GM20000 (cell line): ENCODE results near the gene RAB13.

ENCODE experiments used
- DNase-seq: peaks from one replicate; pipeline ENCODE4 v3.0.0; 2012; ENCODE audit warnings: low spot score
- TF ChIP-seq, protein P1 (sequence below): IDR thresholded peaks from 2 replicates; pipeline ENCODE4 v1.5.1; 2012; ENCODE audit warnings: mild to moderate bottlenecking, control low read depth; ENCODE audit errors: extremely low read depth, missing control alignments

Gene RAB13

DNA sequence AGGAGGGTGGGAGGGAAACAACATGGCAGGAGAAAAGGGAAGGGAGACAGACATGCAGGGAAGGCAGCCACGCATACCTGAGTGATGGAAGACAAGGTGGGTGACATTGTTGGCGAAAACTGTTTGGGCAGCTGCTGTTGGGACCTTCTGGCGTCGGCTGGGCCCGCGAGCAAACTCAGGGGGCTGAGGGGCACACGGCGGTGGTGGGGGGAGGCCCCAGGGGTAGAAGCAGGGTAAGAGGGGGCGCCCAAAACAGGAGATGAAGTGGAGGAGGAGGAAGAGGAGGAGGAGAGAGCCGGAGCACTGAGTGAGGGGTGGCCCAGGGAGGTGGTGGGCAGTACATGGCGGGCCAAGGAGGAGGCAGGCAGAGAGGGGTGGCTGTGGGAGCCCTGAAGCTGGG lies 35.0 kb downstream of the RAB13 start:
- DNase-seq = no peak
- TF ChIP-seq, protein P1, sequence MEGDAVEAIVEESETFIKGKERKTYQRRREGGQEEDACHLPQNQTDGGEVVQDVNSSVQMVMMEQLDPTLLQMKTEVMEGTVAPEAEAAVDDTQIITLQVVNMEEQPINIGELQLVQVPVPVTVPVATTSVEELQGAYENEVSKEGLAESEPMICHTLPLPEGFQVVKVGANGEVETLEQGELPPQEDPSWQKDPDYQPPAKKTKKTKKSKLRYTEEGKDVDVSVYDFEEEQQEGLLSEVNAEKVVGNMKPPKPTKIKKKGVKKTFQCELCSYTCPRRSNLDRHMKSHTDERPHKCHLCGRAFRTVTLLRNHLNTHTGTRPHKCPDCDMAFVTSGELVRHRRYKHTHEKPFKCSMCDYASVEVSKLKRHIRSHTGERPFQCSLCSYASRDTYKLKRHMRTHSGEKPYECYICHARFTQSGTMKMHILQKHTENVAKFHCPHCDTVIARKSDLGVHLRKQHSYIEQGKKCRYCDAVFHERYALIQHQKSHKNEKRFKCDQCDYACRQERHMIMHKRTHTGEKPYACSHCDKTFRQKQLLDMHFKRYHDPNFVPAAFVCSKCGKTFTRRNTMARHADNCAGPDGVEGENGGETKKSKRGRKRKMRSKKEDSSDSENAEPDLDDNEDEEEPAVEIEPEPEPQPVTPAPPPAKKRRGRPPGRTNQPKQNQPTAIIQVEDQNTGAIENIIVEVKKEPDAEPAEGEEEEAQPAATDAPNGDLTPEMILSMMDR = no peak

DNA sequence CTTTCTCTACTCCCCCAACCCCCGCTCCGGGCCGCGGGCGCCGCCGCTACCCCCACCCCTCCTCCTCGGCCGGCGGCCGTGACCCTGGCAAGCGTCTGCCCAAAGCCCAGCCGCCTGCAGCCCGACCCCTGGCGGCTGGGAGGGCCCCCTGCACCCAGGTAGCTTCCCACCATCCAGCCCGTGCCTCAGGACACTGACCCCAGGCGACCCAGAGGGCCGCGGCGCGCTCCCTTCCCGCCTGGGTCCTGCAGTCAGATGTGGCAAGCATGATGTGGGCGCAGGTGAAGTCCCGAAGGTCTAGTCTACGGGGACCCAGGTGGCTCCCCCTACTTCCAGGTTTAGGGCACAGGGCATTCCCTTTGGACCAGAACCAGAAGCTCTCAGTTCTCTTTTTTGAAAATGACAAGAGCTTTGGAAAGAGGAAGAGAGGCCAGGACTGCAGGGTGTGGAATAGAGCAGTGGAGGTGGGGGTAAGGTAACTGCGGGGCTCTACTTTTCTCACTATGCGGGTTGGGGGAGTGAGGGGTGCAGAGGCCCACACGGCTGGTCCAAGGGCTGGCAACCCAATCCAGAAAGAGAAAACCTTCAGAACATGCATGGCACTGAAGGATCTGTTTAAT lies 39.4 kb downstream of the RAB13 start, which contains the start of gene DENND4B:
Gene DENND4B, minus strand, starts transcription at position 97 of the 620 bp plus-strand sequence. CDS start 2,344 bp downstream, outside the sequence.
- TF ChIP-seq, protein P1 = peak; percentile 85

DNA sequence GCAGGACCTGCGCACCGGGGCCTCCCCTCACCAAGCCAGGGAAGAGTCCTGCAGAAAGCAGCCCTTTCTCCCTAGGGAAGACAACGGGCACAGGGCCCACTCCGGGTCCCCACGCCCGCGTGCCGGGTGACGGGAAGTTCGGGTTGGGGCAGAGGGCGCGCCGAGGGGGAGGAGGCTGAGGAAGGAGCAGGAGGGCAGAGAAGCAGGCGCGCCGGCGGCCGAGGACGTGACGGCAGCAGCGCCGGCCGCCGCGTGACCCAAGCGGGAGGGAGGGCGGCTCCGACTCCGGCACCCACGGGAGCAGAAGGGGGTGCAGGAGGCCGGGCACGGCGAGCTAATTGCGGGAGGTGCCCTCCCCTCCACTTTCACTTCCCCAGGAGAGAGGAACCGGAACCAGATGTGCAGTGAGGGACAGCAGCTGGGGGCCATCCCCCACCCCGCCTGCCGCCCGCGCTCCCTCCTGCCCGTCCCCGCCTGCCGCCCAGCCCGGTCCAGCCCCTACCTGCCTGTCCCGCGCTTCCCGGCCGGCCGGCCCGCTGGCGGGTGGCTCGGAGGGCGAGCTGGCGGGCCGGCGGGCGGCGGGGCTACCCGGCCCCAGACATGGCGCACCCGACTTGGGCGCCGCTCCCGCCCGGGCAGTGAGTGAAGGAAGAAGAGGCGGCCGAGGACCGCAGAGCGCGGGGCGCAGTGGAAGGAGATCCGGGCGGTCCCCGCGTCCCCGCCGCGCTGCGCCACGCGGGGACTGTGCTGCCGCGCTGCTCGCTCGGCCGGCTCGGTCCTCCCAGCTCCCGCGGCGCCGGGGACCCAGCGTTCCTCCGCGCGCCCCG lies 40.1 kb downstream of the RAB13 start:
- peak; percentile 97 for DNase-seq
- TF ChIP-seq, protein P1 = no peak

More for the DNA sequence above, 39.4 kb downstream of the RAB13 start, which contains the start of gene DENND4B:
- peak; percentile 95 for DNase-seq

DNA sequence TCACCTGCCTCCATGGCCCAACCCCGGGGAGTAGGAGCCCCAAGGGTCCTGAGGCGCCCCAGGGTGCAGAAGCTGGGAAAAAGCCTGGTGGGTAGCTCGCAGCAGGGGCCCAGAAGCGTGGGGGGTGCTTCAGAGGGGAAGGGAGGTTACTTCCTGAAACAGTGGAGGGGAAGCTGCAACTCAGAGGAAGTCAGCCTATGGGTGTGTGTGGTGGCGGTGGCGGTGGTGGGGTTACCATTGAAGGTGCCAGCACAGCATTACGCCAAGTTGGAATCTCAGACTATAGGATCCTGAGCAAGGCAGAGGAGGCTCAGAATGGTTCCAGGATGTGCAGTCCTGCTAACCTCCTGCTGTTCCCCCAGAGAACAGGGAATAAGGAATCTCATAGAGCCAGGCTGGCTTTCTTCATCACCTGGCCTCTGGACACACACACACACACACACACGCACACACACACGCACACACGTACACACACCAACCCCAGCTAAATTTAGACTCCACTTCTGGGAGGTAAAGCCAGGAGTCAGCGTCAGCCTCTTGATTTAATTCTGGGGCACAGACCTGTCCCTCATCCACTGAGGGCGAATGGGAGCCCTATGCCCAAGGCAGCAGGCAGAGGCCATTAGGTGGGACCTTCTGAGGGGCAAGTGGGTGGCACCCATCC lies 40.9 kb downstream of the RAB13 start:
- TF ChIP-seq, protein P1 = no peak
- peak; percentile 88 for DNase-seq

DNA sequence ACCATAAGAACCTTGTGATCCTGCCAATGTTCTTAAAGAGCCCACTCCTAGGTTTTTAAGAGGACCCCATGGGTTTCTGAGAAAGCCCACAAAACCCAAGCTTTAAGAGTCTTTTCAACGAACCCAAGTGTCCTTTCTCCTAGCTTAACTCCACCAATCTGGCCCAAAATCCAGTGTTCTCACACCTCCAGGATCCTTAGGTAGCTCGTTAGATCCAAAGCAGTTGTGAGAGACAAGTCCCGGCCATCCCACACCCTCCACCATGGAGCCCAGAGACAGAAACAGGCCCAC lies 41.4 kb downstream of the RAB13 start:
- TF ChIP-seq, protein P1 = no peak
- DNase-seq = no peak

DNA sequence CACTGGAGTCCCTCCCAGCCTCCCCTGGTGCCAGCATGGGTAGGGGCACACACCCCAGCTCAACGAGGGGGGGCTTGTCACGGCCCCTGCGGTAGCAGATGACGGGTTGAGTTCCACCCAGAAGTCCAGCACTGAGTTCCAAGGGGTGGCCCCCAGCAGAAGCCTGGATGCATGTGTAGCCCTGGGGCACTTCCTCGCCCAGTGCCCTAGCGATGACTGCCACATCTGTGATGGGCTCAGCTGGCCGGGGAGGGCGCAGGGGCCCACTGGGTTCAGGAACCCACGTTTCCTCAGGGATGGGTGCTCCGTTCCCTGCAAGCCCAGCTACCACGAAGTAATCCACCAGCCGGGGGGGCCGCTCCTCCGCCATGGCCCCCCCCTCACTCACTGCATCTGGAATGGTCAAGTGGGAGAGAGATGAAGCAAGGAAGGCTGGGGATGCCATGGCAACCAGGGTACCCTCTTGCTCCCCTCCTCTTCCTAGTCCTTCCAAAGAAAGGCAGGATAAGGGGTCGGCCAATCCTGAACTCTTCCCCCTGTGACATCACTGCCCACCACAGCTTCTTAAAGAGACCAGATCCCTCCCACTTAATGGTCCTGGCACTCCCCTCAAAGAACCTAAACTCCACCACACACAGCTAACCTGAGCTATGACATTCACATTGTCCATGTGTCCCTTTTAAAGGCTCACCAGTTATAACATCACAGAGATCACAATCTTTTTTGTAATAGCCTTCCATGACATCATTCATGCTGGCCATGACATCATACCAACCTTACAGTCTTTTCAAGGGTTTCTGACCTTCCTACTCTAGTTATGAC lies 41.9 kb downstream of the RAB13 start:
- TF ChIP-seq, protein P1 = no peak
- DNase-seq = no peak
